ENCODE data around the gene SOST. TPM values are rescaled to one million over a fixed set of nuclear protein-coding genes. Genes with fewer than 3 reads are reported as not detected.

Gene SOST
- total RNA-seq, 1 donor from 2014 or later = not detected

DNA sequence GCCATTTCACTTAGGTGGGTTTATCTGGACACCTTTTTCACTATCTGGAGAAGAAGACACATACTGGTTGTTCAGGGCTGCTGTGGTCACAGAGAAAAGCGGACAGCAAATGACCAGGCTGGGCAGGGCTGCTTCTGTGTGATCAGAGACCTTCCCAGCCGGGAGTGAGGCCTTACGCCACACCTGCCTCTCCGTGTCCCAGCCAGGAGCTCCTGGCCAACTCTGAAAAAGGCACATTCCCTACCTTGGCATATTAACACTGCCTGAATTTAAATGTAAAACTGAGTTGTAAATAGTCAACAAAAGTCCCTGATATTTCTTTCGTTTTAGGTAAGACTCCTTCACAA, 9.1 kb upstream of the SOST start:
- no peaks in the 10 kb centered on the region for H3K27me3 ChIP-seq (ENCODE audit: control insufficient read depth in 3 of 3, insufficient read depth in 3 of 3, low read length in 3 of 3)
- peaks cover 17 to 34% (median 25%) of the 10 kb centered on the region in 3 donors for H3K4me1 ChIP-seq (ENCODE audit: control insufficient read depth in 3 of 3, insufficient read depth in 3 of 3, low read length in 3 of 3)
- no peaks in the 10 kb centered on the region for H3K9me3 ChIP-seq (ENCODE audit: control insufficient read depth in 3 of 3, low read length in 3 of 3)
- peak overlapping the region in 1 of 3 donors; percentile 40 for H3K9ac ChIP-seq (ENCODE audit: low read depth in 1 of 3, low read length in 3 of 3)
- H3K36me3 ChIP-seq (ENCODE audit: control insufficient read depth in 3 of 3, insufficient read depth in 3 of 3, low read length in 3 of 3) = peaks cover 46 to 65% (median 47%) of the 10 kb centered on the region in 3 donors
- no peak overlapping the region for H3K4me3 ChIP-seq (ENCODE audit: low read length in 3 of 3)
- no peak overlapping the region for H3K27ac ChIP-seq (ENCODE audit: low read depth, low read length)

DNA sequence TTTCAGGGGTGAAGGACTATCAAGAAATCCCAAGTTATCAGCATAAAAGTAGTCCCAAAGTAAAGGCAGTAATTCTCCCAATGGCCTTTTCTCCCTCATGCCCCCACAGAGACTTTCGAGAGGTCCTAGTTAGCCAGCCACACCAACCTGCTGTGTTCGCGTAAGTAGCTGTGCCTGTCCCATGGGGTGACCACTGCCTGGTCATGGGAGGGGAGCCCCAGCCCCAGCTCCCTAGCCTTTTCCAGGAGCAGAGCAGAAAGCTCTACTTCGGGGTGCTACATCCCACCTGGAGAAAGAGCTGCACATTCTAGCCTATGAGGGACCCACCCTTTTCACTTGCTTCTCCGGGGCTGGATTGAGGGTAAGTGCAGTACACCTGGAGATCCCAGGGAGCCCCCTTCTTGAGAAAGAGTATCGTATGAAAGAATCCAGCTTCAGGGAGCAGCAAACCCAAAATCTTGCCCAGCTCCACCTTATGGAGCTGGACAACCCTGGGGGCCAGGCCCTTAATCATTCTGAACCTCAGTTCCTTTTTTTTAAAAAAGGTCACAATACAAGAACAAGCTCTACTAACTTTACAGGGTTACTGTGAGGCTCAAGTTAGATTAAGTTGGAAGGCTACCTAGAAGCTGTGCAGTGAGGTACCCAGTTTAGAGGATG, 8.6 kb upstream of the SOST start:
- Histone ChIP-seq H3K4me1 (ENCODE audit: control insufficient read depth in 3 of 3, insufficient read depth in 3 of 3, low read length in 3 of 3) (peaks cover 12 to 29% (median 20%) of the 10 kb centered on the region in 3 donors), H3K9me3 (ENCODE audit: control insufficient read depth in 3 of 3, low read length in 3 of 3) (no peaks in the 10 kb centered on the region), H3K9ac (ENCODE audit: low read depth in 1 of 3, low read length in 3 of 3) (peak overlapping the region in 1 of 3 donors; percentile 33), H3K4me3 (ENCODE audit: low read length in 3 of 3) (no peak overlapping the region), H3K27ac (ENCODE audit: low read depth, low read length) (no peak overlapping the region), H3K27me3 (ENCODE audit: control insufficient read depth in 3 of 3, insufficient read depth in 3 of 3, low read length in 3 of 3) (no peaks in the 10 kb centered on the region), H3K36me3 (ENCODE audit: control insufficient read depth in 3 of 3, insufficient read depth in 3 of 3, low read length in 3 of 3) (peaks cover 41 to 60% (median 42%) of the 10 kb centered on the region in 3 donors)

DNA sequence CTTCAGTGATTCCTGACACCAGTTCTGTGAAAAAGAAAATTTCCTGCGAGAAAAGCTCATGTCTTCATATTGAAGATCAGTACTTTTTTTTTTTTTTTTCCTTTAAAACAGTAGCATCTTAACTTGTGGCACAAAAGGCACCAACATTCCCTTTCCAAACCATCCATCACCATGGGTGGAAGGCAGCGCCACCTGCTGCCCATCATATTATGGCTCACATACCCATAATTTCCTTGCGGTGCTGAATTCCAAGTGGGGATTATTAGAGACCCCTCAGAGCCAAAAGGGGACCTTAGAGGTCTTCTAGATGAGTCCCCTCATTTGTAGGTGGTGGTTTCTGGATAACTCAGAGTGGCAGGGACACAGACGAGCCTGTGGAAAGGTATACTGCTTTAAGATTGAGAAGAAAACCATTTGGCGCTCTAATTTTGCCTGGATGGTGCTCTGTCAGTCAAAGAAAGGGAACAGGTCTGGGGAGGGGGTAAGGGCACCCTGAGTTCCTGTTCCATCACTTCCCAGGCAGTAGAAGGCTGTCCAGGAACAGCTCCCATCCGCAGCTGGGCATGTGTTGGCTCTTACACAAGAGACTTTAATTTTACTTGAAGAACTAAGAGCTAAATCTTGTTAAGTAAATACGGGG, 7.9 kb upstream of the SOST start:
- Histone ChIP-seq H3K9ac (ENCODE audit: low read depth in 1 of 3, low read length in 3 of 3) (peak overlapping the region in 1 of 3 donors; percentile 33), H3K27ac (ENCODE audit: low read depth, low read length) (no peak overlapping the region), H3K36me3 (ENCODE audit: control insufficient read depth in 3 of 3, insufficient read depth in 3 of 3, low read length in 3 of 3) (peaks cover 38 to 57% (median 39%) of the 10 kb centered on the region in 3 donors), H3K27me3 (ENCODE audit: control insufficient read depth in 3 of 3, insufficient read depth in 3 of 3, low read length in 3 of 3) (no peaks in the 10 kb centered on the region), H3K4me3 (ENCODE audit: low read length in 3 of 3) (no peak overlapping the region), H3K9me3 (ENCODE audit: control insufficient read depth in 3 of 3, low read length in 3 of 3) (no peaks in the 10 kb centered on the region), H3K4me1 (ENCODE audit: control insufficient read depth in 3 of 3, insufficient read depth in 3 of 3, low read length in 3 of 3) (peaks cover 10 to 24% (median 19%) of the 10 kb centered on the region in 3 donors)

DNA sequence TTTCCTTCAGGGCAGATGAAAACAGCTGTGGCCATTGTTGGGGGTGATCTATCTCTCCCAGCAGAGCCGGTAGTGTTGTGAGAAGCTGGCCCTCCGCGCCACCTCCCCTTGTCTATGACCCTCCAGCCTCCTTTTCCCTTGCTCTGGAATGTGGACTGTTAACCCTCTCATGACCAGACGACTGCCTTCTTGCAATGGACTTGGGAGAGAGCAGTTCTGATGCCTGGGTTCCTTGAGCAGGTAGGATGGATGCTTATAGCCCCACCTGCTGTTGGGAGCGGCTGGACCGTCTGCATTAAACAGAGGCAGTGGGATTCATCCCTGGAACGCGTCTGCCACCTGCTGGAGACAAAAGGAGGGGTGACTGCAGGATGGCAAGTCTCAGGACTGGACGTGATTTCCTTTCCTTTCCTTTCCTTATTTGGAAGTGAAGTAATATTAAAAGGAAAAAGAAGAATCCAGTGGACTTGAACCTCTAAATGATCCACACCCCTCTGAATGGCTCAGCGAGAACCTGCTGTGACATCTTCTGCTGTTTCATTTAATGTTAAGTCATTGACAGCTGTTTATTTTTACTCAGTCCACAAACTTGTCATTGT, 1.8 kb upstream of the SOST start:
- Histone ChIP-seq H3K27me3 (ENCODE audit: control insufficient read depth in 3 of 3, insufficient read depth in 3 of 3, low read length in 3 of 3) (peaks cover 28 to 36% (median 35%) of the 10 kb centered on the region in 3 donors), H3K36me3 (ENCODE audit: control insufficient read depth in 3 of 3, insufficient read depth in 3 of 3, low read length in 3 of 3) (peaks cover 0 to 11% (median 0%) of the 10 kb centered on the region in 3 donors), H3K4me3 (ENCODE audit: low read length in 3 of 3) (no peak overlapping the region), H3K9me3 (ENCODE audit: control insufficient read depth in 3 of 3, low read length in 3 of 3) (no peaks in the 10 kb centered on the region), H3K9ac (ENCODE audit: low read depth in 1 of 3, low read length in 3 of 3) (no peak overlapping the region), H3K4me1 (ENCODE audit: control insufficient read depth in 3 of 3, insufficient read depth in 3 of 3, low read length in 3 of 3) (peaks cover 0 to 6% (median 0%) of the 10 kb centered on the region in 3 donors), H3K27ac (ENCODE audit: low read depth, low read length) (no peak overlapping the region)

DNA sequence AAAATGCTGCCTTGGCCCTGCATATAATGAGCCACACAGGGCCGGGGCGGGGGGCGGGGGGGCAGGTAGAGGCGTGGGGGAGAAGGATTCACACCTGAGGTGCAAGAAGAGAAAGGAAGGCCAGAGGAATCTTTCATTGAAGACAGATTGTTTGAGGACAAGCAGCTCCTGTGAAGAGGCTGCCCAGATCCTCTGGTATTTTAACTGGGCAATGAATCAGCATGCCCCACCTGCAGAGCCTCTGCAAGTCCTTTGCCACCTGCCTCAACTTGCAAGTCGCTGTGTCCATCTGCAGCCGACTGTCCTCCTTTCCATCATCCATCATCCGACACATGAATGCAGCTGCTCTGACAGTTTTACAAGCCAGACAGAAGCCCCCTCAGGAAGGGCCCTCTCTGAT, 1.2 kb upstream of the SOST start:
- Histone ChIP-seq H3K9me3 (ENCODE audit: control insufficient read depth in 3 of 3, low read length in 3 of 3) (no peaks in the 10 kb centered on the region), H3K36me3 (ENCODE audit: control insufficient read depth in 3 of 3, insufficient read depth in 3 of 3, low read length in 3 of 3) (peaks cover 0 to 6% (median 0%) of the 10 kb centered on the region in 3 donors), H3K9ac (ENCODE audit: low read depth in 1 of 3, low read length in 3 of 3) (no peak overlapping the region), H3K27ac (ENCODE audit: low read depth, low read length) (no peak overlapping the region), H3K4me3 (ENCODE audit: low read length in 3 of 3) (no peak overlapping the region), H3K4me1 (ENCODE audit: control insufficient read depth in 3 of 3, insufficient read depth in 3 of 3, low read length in 3 of 3) (peaks cover 0 to 6% (median 0%) of the 10 kb centered on the region in 3 donors), H3K27me3 (ENCODE audit: control insufficient read depth in 3 of 3, insufficient read depth in 3 of 3, low read length in 3 of 3) (peaks cover 30 to 40% (median 37%) of the 10 kb centered on the region in 3 donors)

DNA sequence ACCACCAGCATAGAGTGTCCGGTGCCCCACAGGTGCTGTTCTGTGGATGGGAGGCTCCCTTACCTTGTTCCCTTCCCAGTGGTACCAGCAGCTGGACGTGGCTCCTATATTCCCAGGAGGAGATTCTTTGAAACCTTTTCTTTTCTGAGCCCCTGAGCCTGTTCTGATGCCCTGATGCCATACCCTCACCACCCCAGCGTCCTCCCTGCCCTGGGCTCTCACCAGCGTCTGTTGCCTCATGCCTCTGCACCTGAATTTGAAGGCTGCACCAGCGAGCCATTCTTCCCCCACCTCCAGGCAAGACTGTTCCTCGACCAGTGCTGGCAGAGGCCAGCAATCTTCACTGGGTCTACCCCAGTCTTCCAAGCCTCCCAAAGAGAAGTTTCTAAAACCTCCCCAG, 505 bp downstream of the SOST start:
- no peak overlapping the region for H3K27ac ChIP-seq (ENCODE audit: low read depth, low read length)
- H3K27me3 ChIP-seq (ENCODE audit: control insufficient read depth in 3 of 3, insufficient read depth in 3 of 3, low read length in 3 of 3) = peaks cover 39 to 50% (median 46%) of the 10 kb centered on the region in 3 donors
- H3K4me1 ChIP-seq (ENCODE audit: control insufficient read depth in 3 of 3, insufficient read depth in 3 of 3, low read length in 3 of 3) = peaks cover 0 to 6% (median 0%) of the 10 kb centered on the region in 3 donors
- no peak overlapping the region for H3K4me3 ChIP-seq (ENCODE audit: low read length in 3 of 3)
- no peaks in the 10 kb centered on the region for H3K36me3 ChIP-seq (ENCODE audit: control insufficient read depth in 3 of 3, insufficient read depth in 3 of 3, low read length in 3 of 3)
- H3K9ac ChIP-seq (ENCODE audit: low read depth in 1 of 3, low read length in 3 of 3) = no peak overlapping the region
- no peaks in the 10 kb centered on the region for H3K9me3 ChIP-seq (ENCODE audit: control insufficient read depth in 3 of 3, low read length in 3 of 3)

DNA sequence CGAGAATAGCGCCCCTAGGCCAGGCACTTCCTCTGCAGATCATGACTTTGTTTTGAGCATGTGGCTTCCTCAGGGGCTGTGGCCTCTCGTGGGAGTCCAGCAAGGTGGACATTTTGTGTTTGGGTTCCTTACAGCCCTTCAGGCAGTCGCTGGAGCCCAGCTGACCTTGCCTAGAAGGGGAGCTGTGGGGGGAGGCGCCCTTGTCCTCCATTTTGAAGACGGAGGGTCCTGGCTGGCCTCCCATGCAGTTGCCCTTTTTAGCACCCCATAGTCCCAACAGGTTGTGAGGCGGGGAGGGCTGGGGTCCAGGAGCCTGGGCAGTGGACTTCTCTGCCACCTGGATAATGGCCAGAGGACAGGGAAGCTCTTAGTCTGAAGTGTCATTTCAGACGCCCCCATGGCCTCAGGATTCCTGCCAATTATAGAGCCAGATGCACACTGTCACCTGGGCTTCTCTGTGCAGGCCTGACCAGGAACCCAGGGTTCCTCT, 1.4 kb downstream of the SOST start:
- Histone ChIP-seq H3K27me3 (ENCODE audit: control insufficient read depth in 3 of 3, insufficient read depth in 3 of 3, low read length in 3 of 3) (peaks cover 42 to 50% (median 47%) of the 10 kb centered on the region in 3 donors), H3K9me3 (ENCODE audit: control insufficient read depth in 3 of 3, low read length in 3 of 3) (no peaks in the 10 kb centered on the region), H3K36me3 (ENCODE audit: control insufficient read depth in 3 of 3, insufficient read depth in 3 of 3, low read length in 3 of 3) (no peaks in the 10 kb centered on the region), H3K27ac (ENCODE audit: low read depth, low read length) (no peak overlapping the region), H3K4me1 (ENCODE audit: control insufficient read depth in 3 of 3, insufficient read depth in 3 of 3, low read length in 3 of 3) (peaks cover 0 to 6% (median 0%) of the 10 kb centered on the region in 3 donors), H3K9ac (ENCODE audit: low read depth in 1 of 3, low read length in 3 of 3) (no peak overlapping the region), H3K4me3 (ENCODE audit: low read length in 3 of 3) (no peak overlapping the region)

GRCh38 chr17:43756201-43756600, 2.4 kb downstream of the SOST start:
- no peak overlapping the region for H3K4me3 ChIP-seq (ENCODE audit: low read length in 3 of 3)
- peaks cover 42 to 54% (median 47%) of the 10 kb centered on the region in 3 donors for H3K27me3 ChIP-seq (ENCODE audit: control insufficient read depth in 3 of 3, insufficient read depth in 3 of 3, low read length in 3 of 3)

GRCh38 chr17:43755389-43755875, 3.2 kb downstream of the SOST start:
- peaks cover 0 to 6% (median 0%) of the 10 kb centered on the region in 3 donors for H3K4me1 ChIP-seq (ENCODE audit: control insufficient read depth in 3 of 3, insufficient read depth in 3 of 3, low read length in 3 of 3)
- peak overlapping the region in 2 of 3 donors; percentile 40 to 52 for H3K4me3 ChIP-seq (ENCODE audit: low read length in 3 of 3)
- peaks cover 42 to 54% (median 47%) of the 10 kb centered on the region in 3 donors for H3K27me3 ChIP-seq (ENCODE audit: control insufficient read depth in 3 of 3, insufficient read depth in 3 of 3, low read length in 3 of 3)
- no peak overlapping the region for H3K27ac ChIP-seq (ENCODE audit: low read depth, low read length)
- peak overlapping the region in 1 of 3 donors; percentile 57 for H3K9ac ChIP-seq (ENCODE audit: low read depth in 1 of 3, low read length in 3 of 3)
- no peaks in the 10 kb centered on the region for H3K9me3 ChIP-seq (ENCODE audit: control insufficient read depth in 3 of 3, low read length in 3 of 3)
- H3K36me3 ChIP-seq (ENCODE audit: control insufficient read depth in 3 of 3, insufficient read depth in 3 of 3, low read length in 3 of 3) = no peaks in the 10 kb centered on the region

More at GRCh38 chr17:43756201-43756600, 2.4 kb downstream of the SOST start:
- Histone ChIP-seq H3K36me3 (ENCODE audit: control insufficient read depth in 3 of 3, insufficient read depth in 3 of 3, low read length in 3 of 3) (no peaks in the 10 kb centered on the region), H3K4me1 (ENCODE audit: control insufficient read depth in 3 of 3, insufficient read depth in 3 of 3, low read length in 3 of 3) (peaks cover 0 to 6% (median 0%) of the 10 kb centered on the region in 3 donors), H3K9ac (ENCODE audit: low read depth in 1 of 3, low read length in 3 of 3) (no peak overlapping the region), H3K9me3 (ENCODE audit: control insufficient read depth in 3 of 3, low read length in 3 of 3) (no peaks in the 10 kb centered on the region), H3K27ac (ENCODE audit: low read depth, low read length) (no peak overlapping the region)

All from skeletal muscle tissue (tissue), 4 donors.